Uterus (tissue), 4 donors: ENCODE results near the gene ABI2. TPM values are rescaled to one million over a fixed set of nuclear protein-coding genes. Genes with fewer than 3 reads are reported as not detected.

Experiments used
- DNase-seq, 2 donors: peaks; one replicate each; pipeline ENCODE4 v3.0.0-alpha.2; 2019 to 2020
- H3K27ac ChIP-seq, 2 donors: fragments of 200-600 bp; sonication (generic); 1 replicate in 1 of 2; 2 replicates in 1 of 2; pipeline ENCODE4 v1.5.1; 2016 to 2018
- H3K27me3 ChIP-seq, 2 donors: fragments of 200-600 bp; sonication (generic); one replicate each; pipeline ENCODE4 v1.5.1; 2018 to 2019; ENCODE audit warnings: control low read depth in 1 of 2
- H3K36me3 ChIP-seq, 2 donors: fragments of 200-600 bp; sonication (generic); one replicate each; pipeline ENCODE4 v1.5.1; 2019; ENCODE audit warnings: control low read depth in 1 of 2
- H3K4me1 ChIP-seq, 2 donors: fragments of 200-600 bp; sonication (generic); one replicate each; pipeline ENCODE4 v1.5.1; 2018 to 2019; ENCODE audit warnings: control low read depth in 1 of 2
- H3K4me3 ChIP-seq, 2 donors: fragments of 200-600 bp; sonication (generic); 1 replicate in 1 of 2; 2 replicates in 1 of 2; pipeline ENCODE4 v1.5.1; 2018 to 2019; ENCODE audit warnings: mild to moderate bottlenecking in 1 of 2
- H3K9me3 ChIP-seq, 2 donors: fragments of 200-600 bp; sonication (generic); one replicate each; pipeline ENCODE4 v1.5.1; 2019; ENCODE audit warnings: control low read depth in 1 of 2
- POLR2A ChIP-seq, 2 donors: fragments of 450-650 bp; IDR thresholded peaks; one replicate each; pipeline ENCODE4 v1.6.1; 2016; ENCODE audit warnings: antibody characterized with exemption in 2 of 2, mild to moderate bottlenecking in 1 of 2, moderate library complexity in 1 of 2
- intact Hi-C: fragments of 100-400 bp; cut with DNase I; formaldehyde crosslinking; loops from one replicate; pipeline ENCODE4 v1.15.1; 2023; ENCODE audit warnings: low total_unique reads
- total RNA-seq, 4 donors: library from RNA; depleted of rRNA in 3 of 4; stranded (reverse); fragments of >200 nt in 3 of 4; gene quantifications; one replicate each; pipeline versions ENCODE4 v1.1.0 to v1.2.4, GENCODE V29; 2014 to 2023
- TF ChIP-seq, protein P1 (sequence below), 4 experiments: fragments of 200-600 bp in 2 of 4; fragments of 450-650 bp in 2 of 4; sonication (generic) in 2 of 4; IDR thresholded peaks; one replicate each; pipeline ENCODE4 v1.5.1; 2016 to 2019; ENCODE audit warnings: antibody characterized with exemption in 4 of 4, mild to moderate bottlenecking in 2 of 4, moderate library complexity in 1 of 4
- donor health status: DM: yes; HTN: yes; CAD: no.

Gene ABI2
- total RNA-seq, 4 donors from 2014 or later, result 29.4 to 102 (median 78.6) TPM

DNA sequence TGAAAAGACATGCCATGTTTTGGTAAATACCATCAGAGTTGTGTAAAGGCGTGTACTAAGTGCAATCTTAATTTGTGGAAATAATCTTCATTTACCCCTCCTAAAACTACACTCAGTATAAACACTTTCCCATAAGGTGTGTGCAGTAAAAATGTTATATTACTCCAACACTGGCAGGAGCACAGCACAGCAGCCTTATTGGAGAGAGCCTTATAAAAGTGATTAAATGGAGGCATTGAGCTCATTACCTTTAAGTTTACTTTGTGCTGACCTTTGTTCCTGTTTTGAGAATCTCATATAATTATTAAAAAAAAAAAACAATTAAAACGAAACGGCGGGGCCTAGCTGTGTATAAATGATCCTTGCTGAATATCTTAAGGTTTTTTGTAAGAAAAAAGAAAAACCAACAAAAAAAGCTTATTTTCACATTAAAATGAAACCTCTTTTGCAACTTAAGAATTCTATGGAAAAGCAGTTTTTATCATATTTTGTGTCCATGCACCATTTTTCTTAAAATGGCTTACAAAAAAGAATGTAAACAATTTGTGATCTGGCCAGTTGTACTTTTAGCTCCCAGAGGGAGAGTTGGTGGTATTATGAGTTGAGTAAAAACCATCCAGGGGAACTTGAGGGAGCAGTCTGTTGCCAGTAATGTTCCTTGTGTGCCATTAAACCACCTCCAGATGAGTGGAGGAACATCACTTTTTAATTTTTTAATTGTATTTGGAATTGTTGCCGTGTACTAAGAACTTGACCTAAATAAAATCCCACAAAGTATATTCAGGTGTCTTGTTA lies 103.4 kb downstream of the ABI2 start:
- H3K27ac ChIP-seq, result no peak overlapping the region

GRCh38 chr2:203432811-203433210 lies 104.6 kb downstream of the ABI2 start:
- intact Hi-C loops, result no loop called here
- Histone ChIP-seq H3K36me3 (no peaks in the 10 kb centered on the region), H3K27me3 (no peaks in the 10 kb centered on the region), H3K4me3 (no peak overlapping the region), H3K27ac (no peak overlapping the region), H3K9me3 (no peaks in the 10 kb centered on the region), H3K4me1 (no peaks in the 10 kb centered on the region)
- TF ChIP-seq, protein P1, sequence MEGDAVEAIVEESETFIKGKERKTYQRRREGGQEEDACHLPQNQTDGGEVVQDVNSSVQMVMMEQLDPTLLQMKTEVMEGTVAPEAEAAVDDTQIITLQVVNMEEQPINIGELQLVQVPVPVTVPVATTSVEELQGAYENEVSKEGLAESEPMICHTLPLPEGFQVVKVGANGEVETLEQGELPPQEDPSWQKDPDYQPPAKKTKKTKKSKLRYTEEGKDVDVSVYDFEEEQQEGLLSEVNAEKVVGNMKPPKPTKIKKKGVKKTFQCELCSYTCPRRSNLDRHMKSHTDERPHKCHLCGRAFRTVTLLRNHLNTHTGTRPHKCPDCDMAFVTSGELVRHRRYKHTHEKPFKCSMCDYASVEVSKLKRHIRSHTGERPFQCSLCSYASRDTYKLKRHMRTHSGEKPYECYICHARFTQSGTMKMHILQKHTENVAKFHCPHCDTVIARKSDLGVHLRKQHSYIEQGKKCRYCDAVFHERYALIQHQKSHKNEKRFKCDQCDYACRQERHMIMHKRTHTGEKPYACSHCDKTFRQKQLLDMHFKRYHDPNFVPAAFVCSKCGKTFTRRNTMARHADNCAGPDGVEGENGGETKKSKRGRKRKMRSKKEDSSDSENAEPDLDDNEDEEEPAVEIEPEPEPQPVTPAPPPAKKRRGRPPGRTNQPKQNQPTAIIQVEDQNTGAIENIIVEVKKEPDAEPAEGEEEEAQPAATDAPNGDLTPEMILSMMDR (IDR thresholded peaks at IDR 0.05), result no peak
- TF ChIP-seq POLR2A (IDR thresholded peaks at IDR 0.05), result no peak
- no peak for DNase-seq

More for the DNA sequence above, 103.4 kb downstream of the ABI2 start:
- Histone ChIP-seq H3K36me3 (no peaks in the 10 kb centered on the region), H3K27me3 (no peaks in the 10 kb centered on the region), H3K9me3 (no peaks in the 10 kb centered on the region), H3K4me1 (no peaks in the 10 kb centered on the region), H3K4me3 (no peak overlapping the region)
- DNase-seq, result no peak
- TF ChIP-seq, protein P1 (IDR thresholded peaks at IDR 0.05), result no peak
- TF ChIP-seq POLR2A (IDR thresholded peaks at IDR 0.05), result no peak
- intact Hi-C loops, result no loop called here

GRCh38 chr2:203436496-203436895 lies 108.3 kb downstream of the ABI2 start:
- Histone ChIP-seq H3K9me3 (no peaks in the 10 kb centered on the region), H3K27me3 (no peaks in the 10 kb centered on the region), H3K4me3 (no peak overlapping the region), H3K27ac (no peak overlapping the region), H3K4me1 (no peaks in the 10 kb centered on the region), H3K36me3 (no peaks in the 10 kb centered on the region)
- TF ChIP-seq, protein P1 (IDR thresholded peaks at IDR 0.05), result no peak
- TF ChIP-seq POLR2A (IDR thresholded peaks at IDR 0.05), result no peak
- no peak for DNase-seq
- intact Hi-C loops, result no loop called here

GRCh38 chr2:203437511-203437910 lies 109.3 kb downstream of the ABI2 start:
- intact Hi-C loops, result no loop called here
- H3K27me3 ChIP-seq, result no peaks in the 10 kb centered on the region
- H3K4me1 ChIP-seq, result no peaks in the 10 kb centered on the region
- H3K9me3 ChIP-seq, result no peaks in the 10 kb centered on the region
- no peak overlapping the region for H3K4me3 ChIP-seq
- H3K27ac ChIP-seq, result no peak overlapping the region
- DNase-seq, result no peak
- H3K36me3 ChIP-seq, result no peaks in the 10 kb centered on the region
- TF ChIP-seq POLR2A (IDR thresholded peaks at IDR 0.05), result no peak
- TF ChIP-seq, protein P1 (IDR thresholded peaks at IDR 0.05), result no peak

- H3K36me3 ChIP-seq, result no peaks in the 10 kb centered on the region
- H3K4me3 ChIP-seq, result no peak overlapping the region
- no peaks in the 10 kb centered on the region for H3K4me1 ChIP-seq
- TF ChIP-seq, protein P1 (IDR thresholded peaks at IDR 0.05), result no peak
- no peak for TF ChIP-seq POLR2A (IDR thresholded peaks at IDR 0.05)
- intact Hi-C loops, result no loop called here
- H3K9me3 ChIP-seq, result no peaks in the 10 kb centered on the region
- H3K27ac ChIP-seq, result no peak overlapping the region
- no peaks in the 10 kb centered on the region for H3K27me3 ChIP-seq
- no peak for DNase-seq
Measured at GRCh38 chr2:203438528-203438927, 110.3 kb downstream of the ABI2 start.
